Measurements from ENCODE around the gene FGF1.
"Not testable (repeated sequence)": the region's sequence is repeated elsewhere in the genome, so short reads cannot be mapped to it uniquely, and the experiment has no call there.

FGF1 gene

DNA sequence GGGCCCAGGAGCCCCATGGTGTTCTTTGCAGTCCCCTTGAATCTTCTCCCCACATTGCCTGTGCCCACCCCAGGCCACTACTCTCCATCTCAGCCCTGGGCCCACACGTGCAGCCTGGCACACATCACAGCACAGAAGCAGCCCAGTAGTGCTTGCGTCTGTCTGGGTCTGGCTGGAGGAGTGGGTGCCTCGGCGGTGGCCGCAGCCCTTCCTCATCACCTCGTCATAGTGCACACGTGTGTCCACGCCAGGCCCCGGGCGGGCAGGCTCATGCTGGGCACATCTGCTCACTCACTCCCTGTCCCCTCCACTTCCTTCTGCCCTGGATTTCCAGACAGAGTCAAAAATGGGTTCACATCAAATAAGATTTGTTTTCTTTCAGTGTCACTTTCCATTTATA is 33.3 kb downstream of the FGF1 start:
- Histone ChIP-seq H3K27me3 (ENCODE audit: control insufficient read depth, insufficient read depth, low read length) (no peaks in the 10 kb centered on the region), H3K4me3 (ENCODE audit: low read length) (no peak overlapping the region), H3K9ac (ENCODE audit: low read length) (no peak overlapping the region), H3K27ac (ENCODE audit: low read length) (no peak overlapping the region), H3K36me3 (ENCODE audit: control insufficient read depth, low read depth, low read length) (no peaks in the 10 kb centered on the region), H3K9me3 (ENCODE audit: control insufficient read depth, low read depth, low read length) (no peaks in the 10 kb centered on the region), H3K4me1 (ENCODE audit: control insufficient read depth, low read depth, low read length) (no peaks in the 10 kb centered on the region)

DNA sequence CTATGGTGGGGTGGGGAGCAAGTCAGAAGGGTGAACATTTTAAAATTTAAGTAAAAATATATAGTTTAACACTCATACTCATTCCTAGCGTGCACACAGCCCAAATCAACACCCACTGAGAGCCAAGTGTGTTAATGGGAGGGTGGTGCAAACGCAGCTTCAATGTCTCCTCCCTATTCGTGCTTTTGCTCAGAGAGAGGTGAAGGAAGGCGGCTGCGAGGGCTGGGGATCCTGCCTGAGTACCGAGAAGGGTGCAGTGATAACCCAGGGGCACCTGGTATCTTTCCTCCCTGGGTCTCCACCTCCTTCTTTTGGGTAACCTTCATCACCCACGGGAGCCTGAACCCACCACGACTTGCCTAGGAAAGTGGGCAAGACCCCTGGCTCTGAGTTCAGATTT is 35.0 kb downstream of the FGF1 start:
- no peak overlapping the region for H3K9ac ChIP-seq (ENCODE audit: low read length)
- no peak overlapping the region for H3K4me3 ChIP-seq (ENCODE audit: low read length)

DNA sequence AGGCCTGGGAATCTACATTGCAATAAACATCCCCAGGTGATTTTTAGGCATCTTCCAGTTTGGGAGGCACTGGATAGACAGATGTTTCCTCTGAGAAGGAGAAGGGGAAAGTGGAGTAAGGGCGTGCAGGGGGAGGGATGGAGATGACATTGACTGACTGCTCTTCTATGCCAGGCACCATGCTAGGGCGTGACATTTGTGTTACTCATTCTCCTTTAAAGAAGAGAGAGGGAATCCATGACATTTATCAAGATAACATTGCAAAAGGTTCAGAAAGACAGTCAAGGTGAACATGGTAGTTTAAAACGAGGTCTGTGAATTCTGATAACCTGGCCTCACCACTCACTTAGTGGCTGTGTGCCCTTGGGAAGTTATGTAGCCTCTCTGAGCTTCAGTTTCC is 35.8 kb downstream of the FGF1 start:
- no peaks in the 10 kb centered on the region for H3K9me3 ChIP-seq (ENCODE audit: control insufficient read depth, low read depth, low read length)
- no peak overlapping the region for H3K27ac ChIP-seq (ENCODE audit: low read length)
- H3K4me3 ChIP-seq (ENCODE audit: low read length), result no peak overlapping the region
- H3K4me1 ChIP-seq (ENCODE audit: control insufficient read depth, low read depth, low read length), result no peaks in the 10 kb centered on the region
- H3K9ac ChIP-seq (ENCODE audit: low read length), result no peak overlapping the region
- no peaks in the 10 kb centered on the region for H3K36me3 ChIP-seq (ENCODE audit: control insufficient read depth, low read depth, low read length)
- H3K27me3 ChIP-seq (ENCODE audit: control insufficient read depth, insufficient read depth, low read length), result no peaks in the 10 kb centered on the region

More for the DNA sequence above, 35.0 kb downstream of the FGF1 start:
- Histone ChIP-seq H3K4me1 (ENCODE audit: control insufficient read depth, low read depth, low read length) (no peaks in the 10 kb centered on the region), H3K27ac (ENCODE audit: low read length) (no peak overlapping the region), H3K27me3 (ENCODE audit: control insufficient read depth, insufficient read depth, low read length) (no peaks in the 10 kb centered on the region), H3K9me3 (ENCODE audit: control insufficient read depth, low read depth, low read length) (no peaks in the 10 kb centered on the region), H3K36me3 (ENCODE audit: control insufficient read depth, low read depth, low read length) (no peaks in the 10 kb centered on the region)

DNA sequence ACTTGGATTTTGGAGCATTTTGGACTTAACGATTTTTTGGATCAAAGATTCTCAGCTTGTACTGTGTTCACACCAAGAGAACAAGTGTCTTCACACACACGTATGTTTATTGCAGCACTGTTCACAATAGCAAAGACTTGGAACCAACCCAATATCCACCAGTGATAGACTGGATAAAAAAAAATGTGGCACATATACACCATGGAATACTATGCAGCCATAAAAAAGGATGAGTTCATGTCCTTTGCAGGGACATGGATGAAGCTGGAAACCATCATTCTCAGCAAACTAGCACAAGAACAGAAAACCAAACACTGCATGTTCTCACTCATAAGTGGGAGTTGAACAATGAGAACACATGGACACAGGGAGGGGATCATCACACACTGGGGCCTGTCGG is 37.8 kb downstream of the FGF1 start:
- not testable (repeated sequence) for H3K4me1 ChIP-seq (ENCODE audit: control insufficient read depth, low read depth, low read length); H3K36me3 ChIP-seq (ENCODE audit: control insufficient read depth, low read depth, low read length); H3K27me3 ChIP-seq (ENCODE audit: control insufficient read depth, insufficient read depth, low read length)

DNA sequence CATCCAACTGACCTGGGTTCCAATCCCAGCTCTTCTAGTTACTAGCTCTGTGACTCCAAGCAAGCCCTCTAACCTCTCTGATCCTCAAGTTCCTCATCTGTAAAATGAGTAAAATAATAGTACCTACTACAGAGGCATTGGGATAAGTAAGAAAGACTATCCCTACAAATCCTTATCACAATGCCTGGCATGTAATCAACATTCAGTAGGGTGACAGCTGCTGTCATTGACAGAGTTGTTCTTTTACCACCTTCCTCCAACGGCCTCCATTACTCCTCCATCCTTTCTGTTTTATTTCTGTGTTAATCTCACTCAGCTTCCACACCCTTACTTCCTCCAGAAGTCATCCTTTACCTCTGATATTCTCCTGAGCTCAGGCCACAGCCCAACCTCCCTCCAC is 40.4 kb downstream of the FGF1 start:
- peaks cover 6% of the 10 kb centered on the region for H3K4me1 ChIP-seq (ENCODE audit: control insufficient read depth, low read depth, low read length)
- no peaks in the 10 kb centered on the region for H3K36me3 ChIP-seq (ENCODE audit: control insufficient read depth, low read depth, low read length)
- no peak overlapping the region for H3K27ac ChIP-seq (ENCODE audit: low read length)
- H3K4me3 ChIP-seq (ENCODE audit: low read length), result no peak overlapping the region
- H3K27me3 ChIP-seq (ENCODE audit: control insufficient read depth, insufficient read depth, low read length), result no peaks in the 10 kb centered on the region
- H3K9me3 ChIP-seq (ENCODE audit: control insufficient read depth, low read depth, low read length), result no peaks in the 10 kb centered on the region
- H3K9ac ChIP-seq (ENCODE audit: low read length), result no peak overlapping the region

More for the DNA sequence above, 37.8 kb downstream of the FGF1 start:
- not testable (repeated sequence) for H3K9me3 ChIP-seq (ENCODE audit: control insufficient read depth, low read depth, low read length); H3K9ac ChIP-seq (ENCODE audit: low read length); H3K4me3 ChIP-seq (ENCODE audit: low read length); H3K27ac ChIP-seq (ENCODE audit: low read length)

DNA sequence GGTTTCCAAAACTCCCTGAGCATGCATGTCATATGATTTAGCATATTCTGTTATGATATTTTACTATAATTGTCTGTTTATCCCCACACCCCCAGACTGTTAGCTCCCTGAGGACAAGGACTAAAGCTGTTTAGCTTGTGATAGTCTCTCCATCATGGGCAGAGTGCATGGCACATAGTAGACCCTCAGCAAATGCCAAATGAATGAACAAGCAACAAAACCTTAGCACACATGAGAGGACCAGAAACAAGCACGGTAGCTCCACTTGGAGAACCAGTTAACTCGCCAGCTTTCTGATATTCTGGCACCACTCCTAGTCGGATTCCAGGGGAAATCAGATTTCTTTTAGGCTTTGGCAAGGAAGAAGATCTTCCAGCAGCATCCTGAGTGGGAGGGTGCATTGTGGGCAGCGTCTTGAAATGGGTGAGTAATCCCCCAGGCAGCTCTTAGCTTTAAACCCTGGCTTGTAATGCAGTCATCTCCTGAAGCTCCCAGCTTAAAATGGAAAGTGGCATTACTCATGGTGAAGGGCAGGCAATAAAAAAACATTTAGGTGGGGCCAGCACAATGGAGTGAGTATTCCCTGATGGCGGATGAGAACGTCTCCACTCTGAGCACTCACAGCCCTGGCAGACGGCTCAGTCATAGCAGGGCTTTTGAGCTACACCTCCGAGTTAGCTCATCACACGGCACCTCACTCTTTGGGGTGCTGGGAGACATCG is 41.1 kb downstream of the FGF1 start:
- Histone ChIP-seq H3K27me3 (ENCODE audit: control insufficient read depth, insufficient read depth, low read length) (no peaks in the 10 kb centered on the region), H3K9ac (ENCODE audit: low read length) (no peak overlapping the region), H3K27ac (ENCODE audit: low read length) (no peak overlapping the region), H3K9me3 (ENCODE audit: control insufficient read depth, low read depth, low read length) (no peaks in the 10 kb centered on the region), H3K4me3 (ENCODE audit: low read length) (no peak overlapping the region), H3K36me3 (ENCODE audit: control insufficient read depth, low read depth, low read length) (no peaks in the 10 kb centered on the region), H3K4me1 (ENCODE audit: control insufficient read depth, low read depth, low read length) (peaks cover 6% of the 10 kb centered on the region)

DNA sequence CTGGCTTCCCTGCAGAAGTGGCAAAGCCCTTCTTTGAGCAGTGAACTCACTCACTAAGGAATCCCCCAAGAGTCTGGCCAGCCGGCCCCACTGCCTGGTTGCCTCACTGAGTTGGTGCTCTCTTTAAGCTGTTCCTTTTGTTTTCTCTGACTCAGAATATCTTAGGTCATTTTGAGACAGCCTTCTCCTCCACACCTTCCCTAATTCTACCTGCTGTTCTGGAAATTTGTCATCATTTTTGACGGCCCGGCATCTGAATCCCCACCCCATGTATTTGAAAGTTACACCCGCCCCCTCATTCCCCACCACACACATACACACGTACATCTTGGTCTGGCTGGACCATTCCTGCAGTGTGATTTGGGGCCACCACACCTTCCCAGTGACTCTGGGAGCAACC is 41.8 kb downstream of the FGF1 start:
- Histone ChIP-seq H3K9ac (ENCODE audit: low read length) (no peak overlapping the region), H3K4me3 (ENCODE audit: low read length) (no peak overlapping the region)

DNA sequence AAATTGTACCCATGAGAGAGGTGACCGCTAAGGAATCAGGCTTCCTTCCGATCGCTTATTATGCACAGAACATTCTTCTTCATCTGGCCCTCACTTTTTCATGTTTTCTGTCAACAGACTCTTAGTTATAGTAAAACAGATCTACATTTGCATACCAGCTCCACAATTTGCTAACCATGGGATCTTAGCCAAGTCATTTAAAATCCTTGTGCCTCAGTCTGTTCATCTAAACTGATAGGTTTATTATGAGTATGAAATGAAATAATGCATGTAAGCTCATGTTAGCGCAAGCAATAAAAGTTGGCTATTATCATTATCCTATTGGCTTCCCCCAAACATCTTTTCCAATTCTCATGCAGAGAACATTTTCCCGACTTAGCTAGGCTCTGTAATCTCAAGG is 42.3 kb downstream of the FGF1 start:
- no peaks in the 10 kb centered on the region for H3K27me3 ChIP-seq (ENCODE audit: control insufficient read depth, insufficient read depth, low read length)
- H3K9me3 ChIP-seq (ENCODE audit: control insufficient read depth, low read depth, low read length), result no peaks in the 10 kb centered on the region
- H3K4me1 ChIP-seq (ENCODE audit: control insufficient read depth, low read depth, low read length), result peaks cover 6% of the 10 kb centered on the region
- H3K4me3 ChIP-seq (ENCODE audit: low read length), result no peak overlapping the region
- H3K27ac ChIP-seq (ENCODE audit: low read length), result no peak overlapping the region
- H3K9ac ChIP-seq (ENCODE audit: low read length), result no peak overlapping the region
- H3K36me3 ChIP-seq (ENCODE audit: control insufficient read depth, low read depth, low read length), result no peaks in the 10 kb centered on the region

More for the DNA sequence above, 41.8 kb downstream of the FGF1 start:
- no peaks in the 10 kb centered on the region for H3K9me3 ChIP-seq (ENCODE audit: control insufficient read depth, low read depth, low read length)
- no peak overlapping the region for H3K27ac ChIP-seq (ENCODE audit: low read length)
- no peaks in the 10 kb centered on the region for H3K36me3 ChIP-seq (ENCODE audit: control insufficient read depth, low read depth, low read length)
- H3K4me1 ChIP-seq (ENCODE audit: control insufficient read depth, low read depth, low read length), result peaks cover 6% of the 10 kb centered on the region
- H3K27me3 ChIP-seq (ENCODE audit: control insufficient read depth, insufficient read depth, low read length), result no peaks in the 10 kb centered on the region

DNA sequence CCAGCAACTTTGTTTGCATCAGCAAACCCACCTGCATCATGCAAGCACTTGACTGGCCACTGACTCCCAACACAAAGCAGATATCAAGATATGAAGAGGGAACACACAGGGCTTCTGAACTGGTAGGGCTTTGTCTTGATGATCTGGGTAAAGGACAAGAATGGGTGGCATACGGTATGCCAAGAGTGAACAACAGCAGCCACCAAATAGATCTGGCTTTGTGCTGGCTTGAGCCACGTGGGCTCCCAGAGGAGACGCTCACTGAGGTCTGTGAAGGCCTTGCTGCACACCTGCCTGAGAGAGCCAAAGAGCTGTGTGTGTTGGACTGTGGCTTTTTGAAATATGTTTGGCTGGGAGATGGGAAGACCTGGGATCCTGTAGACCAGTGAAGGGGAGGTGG is 43.5 kb downstream of the FGF1 start:
- no peaks in the 10 kb centered on the region for H3K36me3 ChIP-seq (ENCODE audit: control insufficient read depth, low read depth, low read length)
- no peaks in the 10 kb centered on the region for H3K9me3 ChIP-seq (ENCODE audit: control insufficient read depth, low read depth, low read length)
- no peaks in the 10 kb centered on the region for H3K27me3 ChIP-seq (ENCODE audit: control insufficient read depth, insufficient read depth, low read length)
- H3K27ac ChIP-seq (ENCODE audit: low read length), result no peak overlapping the region
- no peak overlapping the region for H3K9ac ChIP-seq (ENCODE audit: low read length)
- H3K4me3 ChIP-seq (ENCODE audit: low read length), result no peak overlapping the region
- peaks cover 6% of the 10 kb centered on the region for H3K4me1 ChIP-seq (ENCODE audit: control insufficient read depth, low read depth, low read length)

DNA sequence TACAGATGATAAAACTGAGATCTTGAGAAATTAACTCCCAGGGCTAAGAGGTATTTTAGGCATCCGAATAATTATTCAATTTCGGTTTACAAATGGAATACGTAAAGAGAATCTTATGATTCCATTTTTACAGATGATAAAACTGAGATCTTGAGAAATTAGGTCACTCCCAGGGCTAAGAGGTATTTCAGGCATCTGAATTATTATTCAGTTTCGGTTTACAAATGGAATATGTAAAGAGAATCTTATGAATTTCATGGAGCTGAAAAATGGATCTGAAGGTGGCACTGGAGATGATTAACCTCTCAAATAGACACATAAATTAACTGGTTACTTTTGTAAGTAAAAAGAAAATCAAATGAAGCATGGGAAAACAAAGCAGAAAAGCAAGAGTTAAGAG is 44.2 kb downstream of the FGF1 start:
- Histone ChIP-seq H3K27ac (ENCODE audit: low read length) (no peak overlapping the region), H3K9me3 (ENCODE audit: control insufficient read depth, low read depth, low read length) (no peaks in the 10 kb centered on the region), H3K36me3 (ENCODE audit: control insufficient read depth, low read depth, low read length) (no peaks in the 10 kb centered on the region), H3K9ac (ENCODE audit: low read length) (no peak overlapping the region), H3K4me3 (ENCODE audit: low read length) (no peak overlapping the region), H3K27me3 (ENCODE audit: control insufficient read depth, insufficient read depth, low read length) (no peaks in the 10 kb centered on the region), H3K4me1 (ENCODE audit: control insufficient read depth, low read depth, low read length) (peaks cover 6% of the 10 kb centered on the region)

DNA sequence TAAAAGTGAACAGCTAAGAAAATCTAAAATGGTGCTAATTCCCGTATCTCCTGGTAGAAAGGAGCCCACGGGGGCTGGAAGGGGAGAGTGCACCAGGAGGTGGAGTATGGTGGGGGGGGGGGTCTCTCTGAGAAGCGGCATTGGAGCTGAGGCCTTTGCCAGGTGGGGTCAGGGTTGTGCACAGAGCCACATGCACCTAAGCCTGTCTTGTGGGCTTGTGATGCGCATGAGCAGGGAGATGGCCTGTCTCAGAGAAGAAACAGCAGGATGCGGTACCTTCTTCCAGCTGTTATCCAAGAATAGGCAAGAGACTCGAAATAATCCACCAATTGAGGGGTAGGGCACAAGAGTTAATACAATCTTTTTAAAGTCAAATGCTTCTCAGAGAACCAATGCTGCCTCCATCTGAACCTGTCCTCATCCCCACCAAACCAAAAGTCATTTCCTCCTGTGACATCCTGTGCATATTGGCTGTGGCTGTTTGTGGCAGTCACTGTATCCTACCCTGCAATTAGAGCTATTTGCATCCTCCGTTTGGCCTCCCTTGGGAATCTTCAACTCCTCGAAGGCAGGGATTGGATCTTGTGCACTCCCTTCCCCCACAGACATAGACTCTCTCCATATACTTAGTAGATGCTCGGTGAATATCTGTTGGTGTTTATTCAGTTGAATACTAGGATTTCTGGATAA is 45.4 kb downstream of the FGF1 start:
- Histone ChIP-seq H3K9me3 (ENCODE audit: control insufficient read depth, low read depth, low read length) (no peaks in the 10 kb centered on the region), H3K9ac (ENCODE audit: low read length) (no peak overlapping the region), H3K4me1 (ENCODE audit: control insufficient read depth, low read depth, low read length) (peaks cover 6% of the 10 kb centered on the region), H3K4me3 (ENCODE audit: low read length) (no peak overlapping the region), H3K27me3 (ENCODE audit: control insufficient read depth, insufficient read depth, low read length) (no peaks in the 10 kb centered on the region), H3K27ac (ENCODE audit: low read length) (no peak overlapping the region), H3K36me3 (ENCODE audit: control insufficient read depth, low read depth, low read length) (no peaks in the 10 kb centered on the region)

DNA sequence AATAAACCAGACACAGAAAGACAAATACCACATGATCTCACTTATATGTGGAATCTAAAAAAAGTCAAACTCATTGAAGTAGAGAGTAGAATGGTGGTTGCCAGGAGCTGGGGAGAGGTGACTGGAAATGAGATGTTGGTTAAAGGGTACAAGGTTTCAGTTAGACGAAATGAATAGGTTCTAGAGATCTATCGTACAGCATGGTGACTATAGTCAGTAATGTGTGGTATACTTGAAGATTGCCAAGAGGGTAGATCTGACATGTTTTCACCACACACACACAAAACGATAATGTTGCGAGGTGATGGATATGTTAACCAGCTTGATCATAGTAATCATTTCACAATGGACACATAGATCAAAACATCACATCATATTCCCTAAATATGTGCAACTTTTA is 46.4 kb downstream of the FGF1 start:
- Histone ChIP-seq H3K27ac (ENCODE audit: low read length) (no peak overlapping the region), H3K36me3 (ENCODE audit: control insufficient read depth, low read depth, low read length) (no peaks in the 10 kb centered on the region), H3K4me3 (ENCODE audit: low read length) (no peak overlapping the region), H3K9ac (ENCODE audit: low read length) (no peak overlapping the region), H3K27me3 (ENCODE audit: control insufficient read depth, insufficient read depth, low read length) (no peaks in the 10 kb centered on the region), H3K9me3 (ENCODE audit: control insufficient read depth, low read depth, low read length) (no peaks in the 10 kb centered on the region), H3K4me1 (ENCODE audit: control insufficient read depth, low read depth, low read length) (peaks cover 6% of the 10 kb centered on the region)

All from iPS-18a (cell line).